ENCODE results near the gene DAPK1. TPM values are rescaled to one million over a fixed set of nuclear protein-coding genes. Genes with fewer than 3 reads are reported as not detected.

The DAPK1 gene
- total and polyA plus RNA-seq, 3 experiments from 2014 or later, result 3.7 to 4.3 TPM; not detected in 1

DNA sequence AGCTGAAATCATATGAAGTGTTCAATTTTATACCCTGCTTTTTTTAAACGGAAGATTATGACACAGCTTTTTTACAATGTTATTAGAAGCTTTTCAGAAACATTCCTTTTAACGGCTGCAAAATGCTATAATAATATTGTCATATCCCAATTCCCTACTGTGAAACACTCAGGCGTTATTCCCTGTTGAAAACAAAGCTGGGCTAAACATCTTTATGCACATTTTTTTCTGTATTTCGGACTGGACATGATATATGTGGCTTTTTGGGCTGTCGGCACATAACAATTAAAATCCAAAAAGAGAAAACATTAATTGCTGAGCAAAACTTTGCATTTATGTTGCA, 216.3 kb downstream of the DAPK1 start:
- Mint-ChIP-seq H3K36me3 (no peaks in the 10 kb centered on the region), H3K4me3 (no peak overlapping the region), H3K4me1 (peaks cover 7 to 11% (median 8%) of the 10 kb centered on the region in 3 donors), H3K27me3 (peaks cover 0 to 3% of the 10 kb centered on the region in 2 donors), H3K9me3 (no peaks in the 10 kb centered on the region), H3K27ac (no peak overlapping the region)
- H3K27me3 ChIP-seq (ENCODE audit: insufficient read depth, low read length, poor library complexity, severe bottlenecking), result no peaks in the 10 kb centered on the region
- DNase-seq, result no peak
- H3K4me1 ChIP-seq (ENCODE audit: insufficient read depth, low read length), result peaks cover 14% of the 10 kb centered on the region
- no peaks in the 10 kb centered on the region for H3K9me3 ChIP-seq (ENCODE audit: low read length)
- ChIA-PET CTCF (no interaction called here), POLR2A (no interaction called here)
- H3K36me3 ChIP-seq (ENCODE audit: insufficient read depth, low read length), result no peaks in the 10 kb centered on the region
- H3K4me3 ChIP-seq (ENCODE audit: low read length), result no peak overlapping the region
- H3K27ac ChIP-seq (ENCODE audit: low read depth, low read length), result no peak overlapping the region

- H3K36me3 Mint-ChIP-seq, result no peaks in the 10 kb centered on the region
- no peak overlapping the region for H3K4me3 Mint-ChIP-seq
- no peak overlapping the region for H3K4me3 ChIP-seq (ENCODE audit: low read length)
- H3K4me1 ChIP-seq (ENCODE audit: insufficient read depth, low read length), result peaks cover 6% of the 10 kb centered on the region
- peaks cover 0 to 3% of the 10 kb centered on the region in 2 donors for H3K27me3 Mint-ChIP-seq
- DNase-seq, result no peak
- no peaks in the 10 kb centered on the region for H3K9me3 ChIP-seq (ENCODE audit: low read length)
- H3K9me3 Mint-ChIP-seq, result no peaks in the 10 kb centered on the region
- H3K36me3 ChIP-seq (ENCODE audit: insufficient read depth, low read length), result no peaks in the 10 kb centered on the region
- peaks cover 0 to 3% (median 2%) of the 10 kb centered on the region in 3 donors for H3K4me1 Mint-ChIP-seq
- H3K27me3 ChIP-seq (ENCODE audit: insufficient read depth, low read length, poor library complexity, severe bottlenecking), result no peaks in the 10 kb centered on the region
- ChIA-PET CTCF (no interaction called here), POLR2A (no interaction called here)
- H3K27ac ChIP-seq (ENCODE audit: low read depth, low read length), result no peak overlapping the region
- H3K27ac Mint-ChIP-seq, result no peak overlapping the region
Observed at GRCh38 chr9:87714819-87715218, 217.2 kb downstream of the DAPK1 start.

GRCh38 chr9:87716141-87716540, 218.5 kb downstream of the DAPK1 start:
- POLR2A ChIA-PET, result no interaction called here
- Mint-ChIP-seq H3K27ac (no peak overlapping the region), H3K4me1 (no peaks in the 10 kb centered on the region), H3K36me3 (no peaks in the 10 kb centered on the region), H3K27me3 (peaks cover 0 to 3% of the 10 kb centered on the region in 2 donors), H3K4me3 (no peak overlapping the region), H3K9me3 (no peaks in the 10 kb centered on the region)
- H3K36me3 ChIP-seq (ENCODE audit: insufficient read depth, low read length), result no peaks in the 10 kb centered on the region
- no peaks in the 10 kb centered on the region for H3K4me1 ChIP-seq (ENCODE audit: insufficient read depth, low read length)
- no peak overlapping the region for H3K27ac ChIP-seq (ENCODE audit: low read depth, low read length)
- no peaks in the 10 kb centered on the region for H3K9me3 ChIP-seq (ENCODE audit: low read length)
- H3K4me3 ChIP-seq (ENCODE audit: low read length), result no peak overlapping the region
- CTCF ChIA-PET, result no interaction called here
- H3K27me3 ChIP-seq (ENCODE audit: insufficient read depth, low read length, poor library complexity, severe bottlenecking), result no peaks in the 10 kb centered on the region
- no peak for DNase-seq

DNA sequence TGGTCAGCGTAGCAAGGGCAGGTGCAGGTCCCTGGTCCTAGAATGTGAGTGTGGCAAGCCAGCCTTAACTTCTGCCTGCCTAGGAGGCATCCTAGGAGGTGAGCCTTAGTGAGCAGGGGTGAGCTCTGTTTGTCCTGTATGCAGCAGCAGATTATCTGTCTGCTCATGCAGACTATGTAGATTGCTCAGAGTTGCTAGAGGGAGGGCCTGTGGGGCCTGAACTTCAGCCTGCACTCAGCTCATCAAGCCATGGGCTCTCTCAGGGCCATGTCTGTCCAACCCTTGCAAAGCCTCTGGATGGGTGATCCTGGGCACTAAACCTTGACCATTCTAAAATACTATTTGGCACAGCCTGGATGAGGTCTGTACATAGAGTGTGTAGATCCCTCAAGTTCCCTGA, 219.8 kb downstream of the DAPK1 start:
- no peaks in the 10 kb centered on the region for H3K9me3 ChIP-seq (ENCODE audit: low read length)
- H3K27ac ChIP-seq (ENCODE audit: low read depth, low read length), result no peak overlapping the region
- no peaks in the 10 kb centered on the region for H3K27me3 ChIP-seq (ENCODE audit: insufficient read depth, low read length, poor library complexity, severe bottlenecking)
- no peak overlapping the region for H3K4me3 ChIP-seq (ENCODE audit: low read length)
- no peak for DNase-seq
- Mint-ChIP-seq H3K4me1 (no peaks in the 10 kb centered on the region), H3K9me3 (no peaks in the 10 kb centered on the region), H3K27me3 (peaks cover 0 to 3% of the 10 kb centered on the region in 2 donors), H3K36me3 (no peaks in the 10 kb centered on the region), H3K27ac (no peak overlapping the region), H3K4me3 (no peak overlapping the region)
- H3K36me3 ChIP-seq (ENCODE audit: insufficient read depth, low read length), result no peaks in the 10 kb centered on the region
- H3K4me1 ChIP-seq (ENCODE audit: insufficient read depth, low read length), result no peaks in the 10 kb centered on the region
- ChIA-PET POLR2A (no interaction called here), CTCF (no interaction called here)

GRCh38 chr9:87718231-87718630, 220.6 kb downstream of the DAPK1 start:
- Mint-ChIP-seq H3K27ac (no peak overlapping the region), H3K4me1 (no peaks in the 10 kb centered on the region), H3K27me3 (peaks cover 3% of the 10 kb centered on the region in 2 donors), H3K4me3 (no peak overlapping the region), H3K36me3 (no peaks in the 10 kb centered on the region), H3K9me3 (no peaks in the 10 kb centered on the region)
- ChIA-PET CTCF (no interaction called here), POLR2A (no interaction called here)
- H3K36me3 ChIP-seq (ENCODE audit: insufficient read depth, low read length), result no peaks in the 10 kb centered on the region
- H3K27ac ChIP-seq (ENCODE audit: low read depth, low read length), result no peak overlapping the region
- H3K4me1 ChIP-seq (ENCODE audit: insufficient read depth, low read length), result no peaks in the 10 kb centered on the region
- H3K4me3 ChIP-seq (ENCODE audit: low read length), result no peak overlapping the region
- H3K27me3 ChIP-seq (ENCODE audit: insufficient read depth, low read length, poor library complexity, severe bottlenecking), result no peaks in the 10 kb centered on the region
- no peaks in the 10 kb centered on the region for H3K9me3 ChIP-seq (ENCODE audit: low read length)
- DNase-seq, result no peak

DNA sequence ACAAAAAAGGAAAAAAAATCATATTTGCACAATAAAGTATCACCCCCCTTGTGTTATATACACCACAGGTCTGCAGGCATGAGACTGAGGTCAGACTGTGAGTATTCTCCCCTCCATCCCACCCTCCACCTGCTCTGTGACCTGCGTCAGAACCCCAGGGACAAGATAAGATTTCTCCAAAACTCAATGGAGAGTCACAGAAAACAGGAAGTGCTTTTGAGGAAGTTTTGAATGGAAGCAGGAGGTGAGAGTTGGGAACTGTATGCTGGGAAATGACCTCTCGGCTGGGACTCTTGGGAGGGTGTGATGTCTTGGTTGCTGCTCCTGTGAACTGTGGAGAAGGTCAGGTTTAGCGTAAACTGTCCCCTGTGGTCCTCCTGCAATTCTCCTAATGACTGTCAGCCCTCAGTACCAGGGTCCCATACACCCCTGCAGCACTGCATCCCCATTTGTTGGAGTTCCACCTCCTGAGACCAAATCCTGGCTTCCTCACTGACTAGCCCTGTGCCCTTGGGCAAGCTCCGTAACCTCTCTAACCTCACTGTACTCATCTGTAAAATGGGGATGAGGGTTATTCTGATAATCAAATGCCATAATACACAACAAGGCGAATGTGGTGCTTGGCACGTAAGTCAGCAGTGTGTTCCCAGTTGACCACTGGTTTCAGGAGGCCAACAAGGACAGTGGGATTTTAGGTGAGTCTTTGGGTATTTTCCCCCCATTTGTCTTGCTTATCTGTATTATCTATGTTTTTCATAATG, 221.4 kb downstream of the DAPK1 start:
- H3K36me3 ChIP-seq (ENCODE audit: insufficient read depth, low read length), result no peaks in the 10 kb centered on the region
- Mint-ChIP-seq H3K36me3 (no peaks in the 10 kb centered on the region), H3K27ac (peak overlapping the region in 1 of 8 donors; percentile 42), H3K27me3 (peaks cover 4 to 5% of the 10 kb centered on the region in 2 donors), H3K4me1 (no peaks in the 10 kb centered on the region), H3K4me3 (no peak overlapping the region), H3K9me3 (no peaks in the 10 kb centered on the region)
- H3K4me1 ChIP-seq (ENCODE audit: insufficient read depth, low read length), result no peaks in the 10 kb centered on the region
- POLR2A ChIA-PET, result no interaction called here
- DNase-seq, result no peak
- H3K27ac ChIP-seq (ENCODE audit: low read depth, low read length), result no peak overlapping the region
- no peaks in the 10 kb centered on the region for H3K9me3 ChIP-seq (ENCODE audit: low read length)
- H3K27me3 ChIP-seq (ENCODE audit: insufficient read depth, low read length, poor library complexity, severe bottlenecking), result no peaks in the 10 kb centered on the region
- H3K4me3 ChIP-seq (ENCODE audit: low read length), result no peak overlapping the region
- CTCF ChIA-PET, result no interaction called here

DNA sequence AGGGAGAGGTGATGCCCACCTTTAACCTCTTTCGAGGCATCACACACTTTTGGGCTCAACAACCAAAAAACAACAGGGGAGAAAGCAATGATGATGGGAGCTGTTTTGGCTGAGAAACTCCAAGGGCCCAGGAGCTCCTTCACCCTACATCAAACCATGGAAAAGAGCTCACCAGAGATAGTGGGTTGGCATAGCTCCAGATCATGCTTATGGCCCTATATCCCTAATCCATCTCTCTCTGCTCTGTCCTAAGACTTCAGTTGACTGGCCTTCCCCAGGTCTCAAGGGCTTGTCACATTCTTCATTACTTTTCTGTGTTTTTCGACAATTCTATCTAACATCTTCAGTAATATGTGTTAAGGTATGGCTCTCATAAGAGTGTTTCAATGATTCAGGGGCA, 222.5 kb downstream of the DAPK1 start:
- Mint-ChIP-seq H3K27me3 (peaks cover 4 to 14% of the 10 kb centered on the region in 2 donors), H3K36me3 (no peaks in the 10 kb centered on the region), H3K9me3 (peaks cover 0 to 3% (median 0%) of the 10 kb centered on the region in 5 donors), H3K4me3 (no peak overlapping the region), H3K4me1 (no peaks in the 10 kb centered on the region), H3K27ac (no peak overlapping the region)
- no peak overlapping the region for H3K4me3 ChIP-seq (ENCODE audit: low read length)
- no peaks in the 10 kb centered on the region for H3K4me1 ChIP-seq (ENCODE audit: insufficient read depth, low read length)
- ChIA-PET CTCF (no interaction called here), POLR2A (no interaction called here)
- H3K36me3 ChIP-seq (ENCODE audit: insufficient read depth, low read length), result no peaks in the 10 kb centered on the region
- H3K9me3 ChIP-seq (ENCODE audit: low read length), result no peaks in the 10 kb centered on the region
- no peaks in the 10 kb centered on the region for H3K27me3 ChIP-seq (ENCODE audit: insufficient read depth, low read length, poor library complexity, severe bottlenecking)
- no peak for DNase-seq
- H3K27ac ChIP-seq (ENCODE audit: low read depth, low read length), result no peak overlapping the region

- Mint-ChIP-seq H3K27ac (no peak overlapping the region), H3K27me3 (peaks cover 13 to 22% of the 10 kb centered on the region in 2 donors), H3K9me3 (peaks cover 0 to 3% (median 0%) of the 10 kb centered on the region in 5 donors), H3K36me3 (no peaks in the 10 kb centered on the region), H3K4me1 (peaks cover 0 to 6% (median 0%) of the 10 kb centered on the region in 3 donors), H3K4me3 (no peak overlapping the region)
- no peaks in the 10 kb centered on the region for H3K4me1 ChIP-seq (ENCODE audit: insufficient read depth, low read length)
- H3K27me3 ChIP-seq (ENCODE audit: insufficient read depth, low read length, poor library complexity, severe bottlenecking), result no peaks in the 10 kb centered on the region
- no peak for DNase-seq
- H3K4me3 ChIP-seq (ENCODE audit: low read length), result no peak overlapping the region
- ChIA-PET POLR2A (no interaction called here), CTCF (no interaction called here)
- no peaks in the 10 kb centered on the region for H3K36me3 ChIP-seq (ENCODE audit: insufficient read depth, low read length)
- H3K9me3 ChIP-seq (ENCODE audit: low read length), result no peaks in the 10 kb centered on the region
- no peak overlapping the region for H3K27ac ChIP-seq (ENCODE audit: low read depth, low read length)
Observed at GRCh38 chr9:87722393-87723088, 224.9 kb downstream of the DAPK1 start.

Measured in CD8-positive, alpha-beta memory T cell (primary cell).